Ishikawa (cell line): ENCODE results near the gene HABP2.

Experiments
- EGR1 ChIP-seq: IDR thresholded peaks from 2 replicates; pipeline ENCODE4 v1.6.1; 2012
- EP300 ChIP-seq: IDR thresholded peaks from 2 replicates; pipeline ENCODE4 v1.6.1; 2012; ENCODE audit warnings: borderline replicate concordance
- FOXM1 ChIP-seq: IDR thresholded peaks from 2 replicates; pipeline ENCODE4 v1.6.1; 2012; ENCODE audit warnings: low read depth, borderline replicate concordance
- RAD21 ChIP-seq: IDR thresholded peaks from 2 replicates; pipeline ENCODE4 v1.6.1; 2012; ENCODE audit warnings: low read depth
- TAF1 ChIP-seq: IDR thresholded peaks from 2 replicates; pipeline ENCODE4 v1.6.1; 2012; ENCODE audit warnings: low read depth, mild to moderate bottlenecking
- ZBTB7A ChIP-seq: IDR thresholded peaks from 2 replicates; pipeline ENCODE4 v1.6.1; 2012; ENCODE audit warnings: low read depth
- TF ChIP-seq, protein P1 (sequence below): IDR thresholded peaks from 2 replicates; pipeline ENCODE4 v1.6.1; 2012
- TF ChIP-seq, protein P2 (sequence below): IDR thresholded peaks from 2 replicates; pipeline ENCODE4 v1.6.1; 2012
- TF ChIP-seq, protein P3 (sequence below): IDR thresholded peaks from 2 replicates; pipeline ENCODE4 v1.6.1; 2012; ENCODE audit warnings: low read depth, mild to moderate bottlenecking

GRCh38 chr10:113566888-113567287 is 14.0 kb downstream of the HABP2 start:
- TF ChIP-seq, protein P1, sequence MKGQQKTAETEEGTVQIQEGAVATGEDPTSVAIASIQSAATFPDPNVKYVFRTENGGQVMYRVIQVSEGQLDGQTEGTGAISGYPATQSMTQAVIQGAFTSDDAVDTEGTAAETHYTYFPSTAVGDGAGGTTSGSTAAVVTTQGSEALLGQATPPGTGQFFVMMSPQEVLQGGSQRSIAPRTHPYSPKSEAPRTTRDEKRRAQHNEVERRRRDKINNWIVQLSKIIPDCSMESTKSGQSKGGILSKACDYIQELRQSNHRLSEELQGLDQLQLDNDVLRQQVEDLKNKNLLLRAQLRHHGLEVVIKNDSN, result no peak
- TF ChIP-seq ZBTB7A (no peak), EP300 (no peak), TAF1 (no peak), EGR1 (no peak), RAD21 (no peak), FOXM1 (no peak)
- TF ChIP-seq, protein P2, sequence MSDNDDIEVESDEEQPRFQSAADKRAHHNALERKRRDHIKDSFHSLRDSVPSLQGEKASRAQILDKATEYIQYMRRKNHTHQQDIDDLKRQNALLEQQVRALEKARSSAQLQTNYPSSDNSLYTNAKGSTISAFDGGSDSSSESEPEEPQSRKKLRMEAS, result no peak
- TF ChIP-seq, protein P3, sequence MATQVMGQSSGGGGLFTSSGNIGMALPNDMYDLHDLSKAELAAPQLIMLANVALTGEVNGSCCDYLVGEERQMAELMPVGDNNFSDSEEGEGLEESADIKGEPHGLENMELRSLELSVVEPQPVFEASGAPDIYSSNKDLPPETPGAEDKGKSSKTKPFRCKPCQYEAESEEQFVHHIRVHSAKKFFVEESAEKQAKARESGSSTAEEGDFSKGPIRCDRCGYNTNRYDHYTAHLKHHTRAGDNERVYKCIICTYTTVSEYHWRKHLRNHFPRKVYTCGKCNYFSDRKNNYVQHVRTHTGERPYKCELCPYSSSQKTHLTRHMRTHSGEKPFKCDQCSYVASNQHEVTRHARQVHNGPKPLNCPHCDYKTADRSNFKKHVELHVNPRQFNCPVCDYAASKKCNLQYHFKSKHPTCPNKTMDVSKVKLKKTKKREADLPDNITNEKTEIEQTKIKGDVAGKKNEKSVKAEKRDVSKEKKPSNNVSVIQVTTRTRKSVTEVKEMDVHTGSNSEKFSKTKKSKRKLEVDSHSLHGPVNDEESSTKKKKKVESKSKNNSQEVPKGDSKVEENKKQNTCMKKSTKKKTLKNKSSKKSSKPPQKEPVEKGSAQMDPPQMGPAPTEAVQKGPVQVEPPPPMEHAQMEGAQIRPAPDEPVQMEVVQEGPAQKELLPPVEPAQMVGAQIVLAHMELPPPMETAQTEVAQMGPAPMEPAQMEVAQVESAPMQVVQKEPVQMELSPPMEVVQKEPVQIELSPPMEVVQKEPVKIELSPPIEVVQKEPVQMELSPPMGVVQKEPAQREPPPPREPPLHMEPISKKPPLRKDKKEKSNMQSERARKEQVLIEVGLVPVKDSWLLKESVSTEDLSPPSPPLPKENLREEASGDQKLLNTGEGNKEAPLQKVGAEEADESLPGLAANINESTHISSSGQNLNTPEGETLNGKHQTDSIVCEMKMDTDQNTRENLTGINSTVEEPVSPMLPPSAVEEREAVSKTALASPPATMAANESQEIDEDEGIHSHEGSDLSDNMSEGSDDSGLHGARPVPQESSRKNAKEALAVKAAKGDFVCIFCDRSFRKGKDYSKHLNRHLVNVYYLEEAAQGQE, result no peak
